Adrenal gland (tissue), 5 donors: ENCODE data around the gene NSD1.

Source experiments
- POLR2A ChIP-seq, 2 donors: fragments of 450-650 bp; IDR thresholded peaks; one replicate each; pipeline ENCODE4 v1.6.1; 2017; ENCODE audit warnings: antibody characterized with exemption in 2 of 2, mild to moderate bottlenecking in 2 of 2, moderate library complexity in 1 of 2
- TF ChIP-seq, protein P1 (sequence below), 6 experiments: fragments of 450-650 bp in 4 of 6; fragments of 200-600 bp in 2 of 6; sonication (generic) in 1 of 6; IDR thresholded peaks; 1 replicate in 5 of 6; 2 replicates in 1 of 6; pipeline versions ENCODE4 v1.5.1 to v1.8.0; 2016 to 2021; ENCODE audit warnings: antibody characterized with exemption in 6 of 6, mild to moderate bottlenecking in 2 of 6, moderate library complexity in 1 of 6
- donor health status: DM: no; HTN: no; CAD: no.

DNA sequence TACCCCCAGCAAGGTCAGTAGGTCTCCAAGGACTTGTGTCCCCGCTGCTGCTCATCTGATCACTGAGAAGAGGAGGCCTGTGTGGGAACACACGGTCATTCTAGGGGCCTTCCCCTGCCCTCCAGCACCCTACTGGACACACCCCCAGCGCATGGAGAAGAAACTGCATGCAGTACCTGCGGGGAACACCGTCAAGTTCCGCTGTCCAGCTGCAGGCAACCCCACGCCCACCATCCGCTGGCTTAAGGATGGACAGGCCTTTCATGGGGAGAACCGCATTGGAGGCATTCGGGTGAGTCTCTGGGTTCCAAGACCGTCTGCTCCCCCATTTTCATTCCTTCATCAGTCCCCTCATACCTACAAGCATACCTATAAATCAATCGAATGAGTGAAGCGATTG is 42.8 kb upstream of the NSD1 start:
- TF ChIP-seq, protein P1, sequence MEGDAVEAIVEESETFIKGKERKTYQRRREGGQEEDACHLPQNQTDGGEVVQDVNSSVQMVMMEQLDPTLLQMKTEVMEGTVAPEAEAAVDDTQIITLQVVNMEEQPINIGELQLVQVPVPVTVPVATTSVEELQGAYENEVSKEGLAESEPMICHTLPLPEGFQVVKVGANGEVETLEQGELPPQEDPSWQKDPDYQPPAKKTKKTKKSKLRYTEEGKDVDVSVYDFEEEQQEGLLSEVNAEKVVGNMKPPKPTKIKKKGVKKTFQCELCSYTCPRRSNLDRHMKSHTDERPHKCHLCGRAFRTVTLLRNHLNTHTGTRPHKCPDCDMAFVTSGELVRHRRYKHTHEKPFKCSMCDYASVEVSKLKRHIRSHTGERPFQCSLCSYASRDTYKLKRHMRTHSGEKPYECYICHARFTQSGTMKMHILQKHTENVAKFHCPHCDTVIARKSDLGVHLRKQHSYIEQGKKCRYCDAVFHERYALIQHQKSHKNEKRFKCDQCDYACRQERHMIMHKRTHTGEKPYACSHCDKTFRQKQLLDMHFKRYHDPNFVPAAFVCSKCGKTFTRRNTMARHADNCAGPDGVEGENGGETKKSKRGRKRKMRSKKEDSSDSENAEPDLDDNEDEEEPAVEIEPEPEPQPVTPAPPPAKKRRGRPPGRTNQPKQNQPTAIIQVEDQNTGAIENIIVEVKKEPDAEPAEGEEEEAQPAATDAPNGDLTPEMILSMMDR (IDR thresholded peaks at IDR 0.05), result no peak
- no peak for TF ChIP-seq POLR2A (IDR thresholded peaks at IDR 0.05)
